Esophagus muscularis mucosa (tissue), 4 donors: Measurements from ENCODE around the gene HIGD2A. TPM values are rescaled to one million over a fixed set of nuclear protein-coding genes. Genes with fewer than 3 reads are reported as not detected.

ENCODE experiments used
- DNase-seq: peaks from one replicate; pipeline ENCODE4 v3.0.0-alpha.2; 2017; ENCODE audit errors: extremely low spot score
- H3K27ac ChIP-seq, 4 donors: fragments of 200-600 bp; sonication (generic); replicated peaks in 1 of 4; 1 replicate in 3 of 4; 2 replicates in 1 of 4; pipeline ENCODE4 v1.5.1; 2016 to 2019; ENCODE audit warnings: mild to moderate bottlenecking in 1 of 4
- H3K27me3 ChIP-seq, 4 donors: fragments of 200-600 bp; sonication (generic); one replicate each; pipeline versions ENCODE4 v1.5.1 to v1.6.0; 2016 to 2019
- H3K36me3 ChIP-seq, 4 donors: fragments of 200-600 bp; sonication (generic); one replicate each; pipeline ENCODE4 v1.5.1; 2016 to 2019
- H3K4me1 ChIP-seq, 4 donors: fragments of 200-600 bp; sonication (generic); one replicate each; pipeline ENCODE4 v1.5.1; 2016 to 2019
- H3K4me3 ChIP-seq, 4 donors: fragments of 200-600 bp; sonication (generic); 1 replicate in 2 of 4; 2 replicates in 2 of 4; pipeline ENCODE4 v1.5.1; 2016 to 2019; ENCODE audit warnings: mild to moderate bottlenecking in 4 of 4, moderate library complexity in 1 of 4
- H3K9me3 ChIP-seq, 4 donors: fragments of 200-600 bp; sonication (generic); 1 replicate in 3 of 4; 2 replicates in 1 of 4; pipeline ENCODE4 v1.5.1; 2016 to 2019
- CTCF ChIP-seq, 3 experiments: fragments of 200-600 bp in 2 of 3; fragments of 450-650 bp in 1 of 3; sonication (generic) in 2 of 3; IDR thresholded peaks; one replicate each; pipeline ENCODE4 v1.5.1; 2017 to 2019; ENCODE audit warnings: antibody characterized with exemption in 3 of 3, mild to moderate bottlenecking in 2 of 3, moderate library complexity in 1 of 3
- EP300 ChIP-seq: sonication (generic); formaldehyde crosslinking; IDR thresholded peaks from one replicate; pipeline ENCODE4 v1.6.1; 2017; ENCODE audit warnings: antibody characterized with exemption
- POLR2A ChIP-seq: fragments of 450-650 bp; IDR thresholded peaks from one replicate; pipeline ENCODE4 v1.6.1; 2017; ENCODE audit warnings: antibody characterized with exemption, moderate library complexity, mild to moderate bottlenecking, low read depth
- POLR2AphosphoS5 ChIP-seq, 2 donors: sonication (generic); formaldehyde crosslinking; IDR thresholded peaks; one replicate each; pipeline ENCODE4 v1.6.1; 2017; ENCODE audit warnings: antibody characterized with exemption in 2 of 2
- WGBS: methylation state at CpG from one replicate; pipeline ENCODE4 v1.1.5; 2018; 5-methylcytosine and 5-hydroxymethylcytosine counted together
- intact Hi-C: fragments of 100-400 bp; cut with DNase I; formaldehyde crosslinking; loops from one replicate; pipeline ENCODE4 v1.15.1; 2023
- small RNA-seq, 3 donors: library from RNA; depleted of rRNA; stranded (forward); fragments of <200 nt; gene quantifications; one replicate each; pipeline ENCODE3, GENCODE V24; 2016
- total RNA-seq, 4 donors: library from RNA; depleted of rRNA; stranded (reverse); fragments of >200 nt; gene quantifications; one replicate each; pipeline versions ENCODE4 v1.1.0 to v1.2.1, GENCODE V29; 2016

HIGD2A gene
- total RNA-seq, 4 donors from 2014 or later = 120 to 179 (median 160) TPM

- H3K4me3 ChIP-seq = no peak overlapping the region
- H3K27me3 ChIP-seq = peaks cover 0 to 7% (median 0%) of the 10 kb centered on the region in 4 donors
- H3K36me3 ChIP-seq = no peaks in the 10 kb centered on the region
- no peaks in the 10 kb centered on the region for H3K4me1 ChIP-seq
- WGBS = 71% methylated on average over 4 of the region's 4 CpGs
- intact Hi-C loops = no loop called here
- DNase-seq = no peak
- H3K27ac ChIP-seq = no peak overlapping the region
- H3K9me3 ChIP-seq = no peaks in the 10 kb centered on the region
- TF ChIP-seq CTCF (IDR thresholded peaks at IDR 0.05) (no peak), POLR2AphosphoS5 (IDR thresholded peaks at IDR 0.05) (no peak), POLR2A (no peak), EP300 (no peak)
These were observed 41.4 kb downstream of the HIGD2A start for GRCh38 chr5:176429972-176430371.

- DNase-seq = no peak
These were observed 44.2 kb downstream of the HIGD2A start for GRCh38 chr5:176432707-176433106.

GRCh38 chr5:176436656-176437055 is 48.1 kb downstream of the HIGD2A start:
- Histone ChIP-seq H3K4me1 (peaks cover 0 to 3% (median 0%) of the 10 kb centered on the region in 4 donors), H3K4me3 (no peak overlapping the region), H3K9me3 (no peaks in the 10 kb centered on the region), H3K27ac (no peak overlapping the region), H3K36me3 (no peaks in the 10 kb centered on the region), H3K27me3 (peaks cover 0 to 19% (median 0%) of the 10 kb centered on the region in 4 donors)
- WGBS = 60% methylated on average over 5 of the region's 5 CpGs
- no peak for TF ChIP-seq POLR2A
- TF ChIP-seq POLR2AphosphoS5 (IDR thresholded peaks at IDR 0.05) = no peak
- no peak for TF ChIP-seq EP300
- no peak for TF ChIP-seq CTCF (IDR thresholded peaks at IDR 0.05)
- DNase-seq = no peak
- intact Hi-C loops = no loop called here

More at GRCh38 chr5:176432707-176433106, 44.2 kb downstream of the HIGD2A start:
- intact Hi-C loops = no loop called here
- TF ChIP-seq EP300 = no peak
- no peak for TF ChIP-seq POLR2AphosphoS5 (IDR thresholded peaks at IDR 0.05)
- no peak for TF ChIP-seq CTCF (IDR thresholded peaks at IDR 0.05)
- TF ChIP-seq POLR2A = no peak
- 71% methylated on average over 5 of the region's 5 CpGs for WGBS
- Histone ChIP-seq H3K4me1 (peaks cover 0 to 3% (median 0%) of the 10 kb centered on the region in 4 donors), H3K27me3 (peaks cover 0 to 7% (median 0%) of the 10 kb centered on the region in 4 donors), H3K36me3 (no peaks in the 10 kb centered on the region), H3K9me3 (no peaks in the 10 kb centered on the region), H3K27ac (no peak overlapping the region), H3K4me3 (no peak overlapping the region)

- Histone ChIP-seq H3K27me3 (peaks cover 0 to 12% (median 0%) of the 10 kb centered on the region in 4 donors), H3K36me3 (no peaks in the 10 kb centered on the region), H3K4me3 (no peak overlapping the region), H3K4me1 (peaks cover 0 to 3% (median 0%) of the 10 kb centered on the region in 4 donors), H3K9me3 (no peaks in the 10 kb centered on the region), H3K27ac (no peak overlapping the region)
- 82% methylated on average over 12 of the region's 12 CpGs for WGBS
- intact Hi-C loops = no loop called here
- TF ChIP-seq POLR2AphosphoS5 (IDR thresholded peaks at IDR 0.05) (no peak), POLR2A (no peak), EP300 (no peak), CTCF (IDR thresholded peaks at IDR 0.05) (no peak)
- no peak for DNase-seq
These were observed 50.6 kb downstream of the HIGD2A start for GRCh38 chr5:176438959-176439757.

Small RNA genes lying within 50 kb of the gene (small RNA-seq; reads per million reads assigned to genes)
- gene AC010297.1 (0 reads per million in 3 donors), gene MIR1271 (5.4 to 7.6 (median 6.9) reads per million in 3 donors)

Other genes with a start within 250 kb of the HIGD2A start
- gene SIMC1, start 150.3 kb upstream of the HIGD2A start, total RNA-seq = 10 to 100 TPM; 17.8 to 28.3 (median 22.0) TPM
- 100 to 1,000 TPM; 115 to 157 (median 139) TPM for gene KIAA1191, start 27.0 kb upstream of the HIGD2A start, total RNA-seq
- 10 to 100 TPM in 1 of 4 donors, 1 to 10 TPM in 3; 5.4 to 16.9 (median 7.1) TPM for gene ARL10, start 23.3 kb upstream of the HIGD2A start, total RNA-seq
- 10 to 100 TPM in 2 of 4 donors, 1 to 10 TPM in 2; 7.5 to 23.4 (median 10.8) TPM for gene NOP16, start 153 bp upstream of the HIGD2A start, total RNA-seq
- gene CLTB, start 27.8 kb downstream of the HIGD2A start, total RNA-seq = 100 to 1,000 TPM; 220 to 267 (median 239) TPM
- gene FAF2, start 59.6 kb downstream of the HIGD2A start, total RNA-seq = 10 to 100 TPM; 21.2 to 27.3 (median 23.9) TPM
- gene RNF44, start 148.7 kb downstream of the HIGD2A start, total RNA-seq = 10 to 100 TPM; 11.3 to 22.2 (median 18.7) TPM
- under 1 TPM in 1 of 4 donors, not detected in 3; 0.92 TPM for gene CDHR2, start 160.6 kb downstream of the HIGD2A start, total RNA-seq
- 1 to 10 TPM in 1 of 4 donors, under 1 TPM in 3; 0.42 to 1.0 (median 0.95) TPM for gene GPRIN1, start 221.4 kb downstream of the HIGD2A start, total RNA-seq
- not detected for gene SNCB, start 241.8 kb downstream of the HIGD2A start, total RNA-seq
- gene EIF4E1B, start 241.9 kb downstream of the HIGD2A start, total RNA-seq = not detected